HG02610 (cell line): Measurements from ENCODE around the gene SLC26A9.

Experiments
- ATAC-seq: cut with Tn5 transposase; IDR thresholded peaks from one replicate; pipeline ENCODE4 v1.9.1; 2021; ENCODE audit warnings: mild to moderate bottlenecking, moderate library complexity; ENCODE audit not compliant: unreplicated experiment

Gene SLC26A9

DNA sequence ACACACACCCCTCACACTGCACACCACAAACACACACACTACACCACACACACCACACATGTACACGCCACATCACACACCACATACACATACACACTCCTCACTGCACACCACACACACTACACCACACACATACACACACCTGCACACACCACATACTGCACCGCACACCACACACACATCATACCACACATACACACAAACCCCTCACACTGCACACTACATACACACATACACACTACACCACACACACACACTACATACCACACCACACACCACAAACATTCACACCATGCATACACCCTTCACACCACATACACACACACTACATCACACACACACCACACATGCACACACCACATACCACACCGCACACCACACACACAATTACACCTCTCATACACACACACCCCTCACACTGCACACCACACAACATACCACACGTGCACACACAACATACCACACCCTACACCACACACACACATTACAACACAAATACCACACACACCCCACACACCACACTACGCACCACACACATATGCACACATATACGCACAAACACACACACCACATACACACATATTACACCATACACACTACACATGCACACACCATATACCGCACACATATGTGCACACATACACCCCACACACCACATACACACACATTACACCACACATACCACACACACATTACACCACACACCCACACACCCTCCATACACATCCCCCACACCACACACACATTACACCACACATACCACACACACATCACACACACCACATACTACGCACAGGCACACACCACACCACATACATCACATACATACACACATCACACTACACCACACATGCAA lies 30.3 kb upstream of the SLC26A9 start:
- no peak for ATAC-seq

DNA sequence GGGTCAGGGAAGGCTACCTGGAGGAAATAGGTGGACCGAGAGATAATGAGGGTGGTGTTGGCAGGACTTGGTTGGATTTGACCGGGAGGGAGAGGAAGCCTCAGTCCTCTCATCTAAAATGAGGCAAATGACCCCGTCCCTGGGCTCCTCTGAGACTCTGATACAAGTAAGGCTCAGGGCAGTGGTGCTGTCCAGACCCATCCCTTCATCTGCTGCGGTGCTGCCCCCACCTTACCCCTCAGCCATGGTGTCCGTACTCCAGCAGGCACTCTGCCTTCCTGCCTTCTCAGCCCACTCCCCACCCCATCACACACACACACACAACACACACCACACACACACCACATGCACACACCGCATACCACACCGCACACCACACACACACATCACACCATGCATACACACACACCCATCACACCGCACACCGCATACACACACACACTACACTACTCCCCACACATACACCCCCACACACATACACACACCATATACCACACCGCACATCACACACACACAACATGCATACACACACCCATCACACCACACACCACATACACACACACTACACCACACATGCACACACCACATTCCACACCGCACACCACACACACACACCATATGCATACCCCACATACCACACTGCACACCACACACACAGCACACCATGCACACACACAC lies 29.4 kb upstream of the SLC26A9 start:
- ATAC-seq = no peak

DNA sequence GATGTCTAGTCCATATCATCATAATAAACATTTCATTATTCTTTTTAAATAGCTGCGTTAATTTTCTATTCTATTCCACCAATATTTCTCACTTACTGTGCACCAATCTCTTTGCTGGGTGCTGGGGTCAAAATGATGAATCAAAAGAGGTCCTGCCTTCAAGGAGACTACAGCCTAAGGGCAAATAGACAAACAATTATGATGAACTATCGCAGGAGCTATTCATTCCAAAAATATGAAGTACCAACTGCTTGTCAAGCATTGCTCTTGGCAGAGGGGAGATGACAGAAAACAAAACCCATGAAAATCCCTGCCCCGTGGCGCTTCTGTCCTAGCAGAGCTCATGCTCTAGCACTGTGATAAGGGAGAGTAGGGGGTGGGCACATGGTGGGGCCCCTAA lies 28.8 kb upstream of the SLC26A9 start:
- ATAC-seq = no peak

DNA sequence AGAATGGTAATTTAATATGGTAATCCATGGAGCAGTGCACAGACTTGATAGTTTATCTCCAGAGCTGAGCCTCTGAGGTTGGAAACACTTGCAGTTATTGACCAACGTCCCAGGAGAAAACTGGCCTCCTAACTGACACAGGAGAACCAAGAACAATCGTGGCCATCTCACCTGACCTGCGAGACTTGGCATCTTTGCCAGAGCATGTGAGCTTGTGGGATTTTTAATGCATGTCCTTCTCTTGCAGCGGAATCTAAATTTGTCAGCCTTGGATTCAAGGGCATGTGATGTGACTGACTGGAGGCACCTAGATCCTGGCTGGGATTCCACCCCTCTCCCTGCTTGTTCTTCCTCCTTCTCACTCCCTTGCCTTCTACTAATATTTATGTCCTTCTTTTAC lies 27.8 kb upstream of the SLC26A9 start:
- no peak for ATAC-seq

- no peak for ATAC-seq
Measured at GRCh38 chr1:205970486-205970885, 27.2 kb upstream of the SLC26A9 start.

- no peak for ATAC-seq
Measured at GRCh38 chr1:205969229-205969628, 26.0 kb upstream of the SLC26A9 start.

DNA sequence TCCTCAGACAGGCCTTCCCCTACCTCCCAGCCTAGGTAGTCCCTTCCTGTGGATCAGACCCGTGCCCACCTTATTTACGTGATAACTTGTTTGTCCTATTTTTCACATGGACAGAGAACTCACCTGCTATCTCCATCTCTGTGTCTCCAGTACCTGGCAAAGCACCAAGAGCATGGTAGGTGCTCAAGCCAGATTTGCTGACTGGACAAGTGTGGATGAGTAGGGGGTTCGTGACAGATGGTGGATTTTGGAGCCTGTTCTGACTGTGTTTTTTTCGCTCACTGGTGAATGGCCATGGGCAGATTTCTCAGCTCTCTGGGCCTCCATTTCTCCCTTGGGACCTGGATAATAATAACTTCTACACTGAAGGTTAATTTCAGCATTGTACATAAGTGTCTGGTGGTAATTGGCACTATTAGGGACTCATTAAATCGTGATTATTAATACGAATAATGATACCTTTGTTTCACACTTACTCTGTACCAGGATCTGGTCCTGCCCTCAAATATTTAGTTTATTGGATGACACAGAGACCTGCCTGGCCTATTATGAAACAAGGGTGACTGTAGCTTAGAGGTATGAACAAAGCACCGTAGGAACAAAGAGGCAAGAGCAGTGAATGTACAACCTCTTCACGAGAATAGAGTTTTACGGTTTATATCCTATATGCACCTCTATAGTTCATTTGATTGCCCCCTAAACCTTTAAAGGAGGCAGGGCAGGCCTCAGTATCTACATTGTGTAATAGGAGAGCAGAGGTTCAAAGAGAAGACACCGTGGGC lies 24.5 kb upstream of the SLC26A9 start:
- ATAC-seq = no peak

GRCh38 chr1:205965036-205965884 lies 22.0 kb upstream of the SLC26A9 start:
- ATAC-seq = no peak

- ATAC-seq = no peak
Measured at GRCh38 chr1:205963352-205964155, 20.3 kb upstream of the SLC26A9 start.

GRCh38 chr1:205962821-205963221 lies 19.6 kb upstream of the SLC26A9 start:
- ATAC-seq = no peak

DNA sequence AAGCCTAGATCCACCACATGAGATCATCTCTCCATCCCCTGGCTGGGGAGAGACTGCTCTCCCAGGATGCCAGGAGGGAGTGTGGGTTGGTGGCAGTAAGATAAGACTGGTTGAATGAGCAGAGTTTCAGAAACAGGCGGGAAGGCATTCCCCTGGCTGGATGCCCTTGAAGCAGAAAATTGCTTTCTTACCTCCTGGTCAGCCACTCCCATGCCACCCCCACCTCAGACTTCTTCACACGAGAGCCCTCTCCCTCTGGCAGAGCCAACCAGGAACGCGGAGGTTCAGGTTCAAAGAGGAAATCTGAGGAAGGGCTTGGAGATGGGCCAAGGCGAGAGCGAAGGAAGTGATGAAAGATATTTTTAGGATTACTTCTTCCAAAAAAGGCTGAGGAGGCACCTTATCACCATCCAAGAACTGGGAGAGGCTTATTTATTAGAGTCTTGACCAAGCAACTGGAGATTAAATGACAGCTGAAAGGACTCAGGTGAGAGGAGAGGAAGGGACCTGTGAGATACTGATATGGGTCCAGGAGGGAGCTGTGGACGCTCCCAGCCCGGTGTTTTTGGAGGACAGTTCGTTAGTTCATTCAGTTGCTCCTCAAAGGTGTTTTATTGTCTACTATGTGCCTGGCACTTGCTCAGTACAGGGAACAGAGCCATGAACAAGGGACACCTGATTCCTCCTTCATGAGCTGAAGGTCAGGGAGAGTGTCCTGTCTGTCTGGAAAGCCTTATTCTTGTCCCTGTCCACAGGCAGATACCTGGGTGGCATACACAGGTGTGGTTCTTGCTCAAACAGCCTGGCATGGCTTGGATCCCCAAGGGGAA lies 18.9 kb upstream of the SLC26A9 start:
- no peak for ATAC-seq

- no peak for ATAC-seq
Measured at GRCh38 chr1:205961405-205961804, 18.1 kb upstream of the SLC26A9 start.

GRCh38 chr1:205959789-205960188 lies 16.5 kb upstream of the SLC26A9 start:
- ATAC-seq = no peak

DNA sequence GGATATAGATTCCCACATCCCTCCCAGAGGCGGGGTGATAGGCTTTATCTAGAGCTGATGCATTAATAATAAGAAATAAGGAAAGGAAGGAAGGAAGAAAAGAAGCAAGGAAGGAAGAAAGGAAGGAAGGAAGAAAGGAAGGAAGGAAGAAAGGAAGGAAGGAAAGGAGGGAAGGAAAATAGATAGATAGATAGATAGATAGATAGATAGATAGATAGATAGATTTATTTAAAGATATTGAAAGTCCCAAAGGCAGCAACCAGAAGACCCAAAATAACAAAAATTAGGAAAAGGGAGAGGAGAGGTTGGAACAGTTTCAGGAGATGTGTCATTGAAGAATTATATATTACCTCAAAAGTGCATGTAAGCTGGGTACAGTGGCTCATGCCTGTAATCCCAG lies 12.2 kb upstream of the SLC26A9 start:
- ATAC-seq = no peak

- no peak for ATAC-seq
Measured at GRCh38 chr1:205954819-205955404, 11.7 kb upstream of the SLC26A9 start.

DNA sequence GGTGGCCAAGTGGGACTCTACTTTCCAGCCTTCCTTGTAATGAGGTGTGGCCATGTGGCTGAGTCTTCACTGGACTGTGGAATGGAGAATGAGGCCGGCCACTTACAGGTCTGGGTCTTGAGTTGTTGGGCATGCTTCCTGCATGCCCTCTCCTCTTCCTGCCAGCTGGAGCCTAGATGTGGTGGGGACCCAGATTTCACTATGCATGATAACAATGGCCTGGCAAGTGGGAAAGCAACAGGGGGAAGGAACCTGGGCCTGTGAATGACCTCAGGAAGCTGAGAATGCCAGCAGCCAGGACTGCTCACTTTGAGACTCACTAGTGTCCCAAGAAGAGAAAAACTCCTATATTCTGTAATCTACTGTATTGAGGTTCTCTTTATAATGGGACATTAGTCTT lies 8.5 kb upstream of the SLC26A9 start:
- no peak for ATAC-seq

DNA sequence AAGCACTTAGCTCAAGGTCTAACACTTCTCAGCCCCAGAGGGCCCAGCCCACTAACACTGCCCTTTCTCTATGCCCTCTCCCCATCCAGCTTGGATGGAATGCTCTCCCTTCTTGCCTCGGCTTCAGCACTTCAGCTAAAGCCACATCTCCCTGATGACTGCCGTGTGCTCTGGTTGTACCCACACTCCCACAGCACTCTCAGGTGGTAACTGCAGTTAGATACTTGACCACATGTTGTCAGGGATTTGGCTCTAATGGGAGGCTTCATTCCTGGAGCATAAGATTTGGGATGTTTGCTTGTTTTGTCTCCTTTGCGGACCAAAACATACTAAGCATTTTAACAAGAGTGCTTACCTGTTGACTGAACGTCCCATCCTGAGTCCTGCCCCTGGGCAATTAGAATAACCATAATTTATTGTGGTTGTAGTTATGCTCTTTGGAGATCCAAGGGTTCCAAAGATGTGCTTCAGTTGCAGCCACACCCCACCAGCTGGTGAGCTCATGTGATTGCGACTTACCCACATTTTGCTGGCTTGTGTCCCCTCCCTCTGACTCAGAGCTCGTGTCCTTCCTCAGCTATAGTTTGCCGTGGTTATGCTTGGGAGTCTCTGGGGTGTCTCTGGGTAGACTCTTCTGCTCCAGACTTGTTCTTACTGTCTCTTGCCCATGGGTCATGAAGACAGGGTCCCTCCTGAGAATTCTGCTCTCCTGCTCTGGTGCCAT lies 7.7 kb upstream of the SLC26A9 start:
- ATAC-seq = no peak

DNA sequence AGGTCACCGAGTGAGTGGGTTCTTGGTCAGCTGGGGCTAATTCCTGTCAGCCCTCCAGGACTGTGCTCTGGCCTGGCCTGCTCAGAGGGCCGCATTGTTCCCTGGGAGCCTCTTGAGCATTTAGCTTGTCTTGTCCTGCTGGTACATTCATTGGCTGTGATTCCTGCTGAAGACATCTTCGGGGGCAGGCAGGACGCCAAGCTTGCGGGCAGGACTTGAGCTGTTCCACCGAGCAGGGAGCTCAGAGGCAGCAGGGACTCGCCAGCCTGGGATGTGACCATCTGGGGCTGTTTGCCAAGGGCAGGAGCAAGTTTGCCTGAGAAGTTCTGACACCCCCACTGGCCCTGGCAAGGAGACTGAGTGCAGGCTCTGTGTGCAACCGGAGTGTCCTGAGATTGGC lies 7.0 kb upstream of the SLC26A9 start:
- no peak for ATAC-seq
